Lower leg skin (tissue), 4 donors: Measurements from ENCODE around the gene OR2F1. TPM values are rescaled to one million over a fixed set of nuclear protein-coding genes. Genes with fewer than 3 reads are reported as not detected.

Experiments
- DNase-seq, 2 donors: peaks; one replicate each; pipeline ENCODE4 v3.0.0-alpha.2; 2019; ENCODE audit warnings: low spot score in 2 of 2
- H3K4me3 ChIP-seq: fragments of 200-600 bp; sonication (generic); 2 replicates; pipeline ENCODE4 v1.5.1; 2017; ENCODE audit warnings: mild to moderate bottlenecking, low read depth; ENCODE audit not compliant: poor library complexity, severe bottlenecking
- POLR2A ChIP-seq, 2 donors: fragments of 450-650 bp; IDR thresholded peaks; one replicate each; pipeline ENCODE4 v1.6.1; 2016 to 2017; ENCODE audit warnings: antibody characterized with exemption in 2 of 2, mild to moderate bottlenecking in 1 of 2, moderate library complexity in 1 of 2
- WGBS, 2 donors: methylation state at CpG; one replicate each; pipeline ENCODE4 v1.1.5; 2018; 5-methylcytosine and 5-hydroxymethylcytosine counted together
- intact Hi-C: fragments of 100-400 bp; cut with DNase I; formaldehyde crosslinking; loops from one replicate; pipeline ENCODE4 v1.15.0; 2023; ENCODE audit warnings: low total_unique reads
- total RNA-seq, 4 donors: library from RNA; depleted of rRNA; stranded (reverse); fragments of >200 nt; gene quantifications; one replicate each; pipeline ENCODE4 v1.1.0, GENCODE V29; 2016
- TF ChIP-seq, protein P1 (sequence below), 3 donors: fragments of 450-650 bp; IDR thresholded peaks; one replicate each; pipeline ENCODE4 v1.5.1; 2016; ENCODE audit warnings: antibody characterized with exemption in 3 of 3, mild to moderate bottlenecking in 3 of 3, moderate library complexity in 2 of 3

OR2F1 gene
- total RNA-seq, 4 donors from 2014 or later, result not detected

DNA sequence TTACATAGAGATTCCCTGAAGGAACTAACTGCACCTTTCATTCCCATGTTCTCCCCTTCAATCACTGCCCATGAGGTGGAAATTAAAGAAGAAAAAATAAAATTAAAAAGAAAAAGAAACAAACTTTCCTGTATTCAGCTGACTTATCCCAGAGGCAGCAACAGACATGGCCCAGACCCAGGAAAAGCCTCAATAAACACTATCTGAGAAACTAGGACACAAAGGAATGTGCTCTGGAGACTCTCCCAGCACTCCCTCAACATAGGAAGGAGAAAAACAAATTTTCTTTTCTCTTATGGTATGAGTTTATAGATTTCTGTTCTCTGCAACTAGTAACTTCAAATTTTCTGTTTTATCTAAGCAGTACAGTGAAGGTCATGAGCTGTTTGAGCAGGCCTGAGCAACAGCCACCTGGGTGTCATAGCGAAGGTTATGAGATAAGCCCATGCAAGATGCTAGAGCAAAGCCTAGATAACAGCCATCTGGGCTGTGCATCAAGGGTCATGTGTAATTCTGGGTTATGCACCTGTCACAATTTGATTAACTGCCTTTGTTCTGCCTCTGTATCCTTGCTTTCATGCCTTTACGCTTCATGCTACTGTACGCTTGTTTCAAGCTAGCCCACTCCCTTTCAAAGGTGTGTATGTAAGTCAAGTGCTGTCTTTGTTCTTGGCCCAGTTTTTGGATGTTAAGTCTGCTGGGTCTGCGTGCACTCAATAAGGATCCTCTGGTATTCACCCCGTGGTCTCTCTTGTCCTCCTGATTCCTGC, 34.5 kb downstream of the OR2F1 start:
- TF ChIP-seq, protein P1, sequence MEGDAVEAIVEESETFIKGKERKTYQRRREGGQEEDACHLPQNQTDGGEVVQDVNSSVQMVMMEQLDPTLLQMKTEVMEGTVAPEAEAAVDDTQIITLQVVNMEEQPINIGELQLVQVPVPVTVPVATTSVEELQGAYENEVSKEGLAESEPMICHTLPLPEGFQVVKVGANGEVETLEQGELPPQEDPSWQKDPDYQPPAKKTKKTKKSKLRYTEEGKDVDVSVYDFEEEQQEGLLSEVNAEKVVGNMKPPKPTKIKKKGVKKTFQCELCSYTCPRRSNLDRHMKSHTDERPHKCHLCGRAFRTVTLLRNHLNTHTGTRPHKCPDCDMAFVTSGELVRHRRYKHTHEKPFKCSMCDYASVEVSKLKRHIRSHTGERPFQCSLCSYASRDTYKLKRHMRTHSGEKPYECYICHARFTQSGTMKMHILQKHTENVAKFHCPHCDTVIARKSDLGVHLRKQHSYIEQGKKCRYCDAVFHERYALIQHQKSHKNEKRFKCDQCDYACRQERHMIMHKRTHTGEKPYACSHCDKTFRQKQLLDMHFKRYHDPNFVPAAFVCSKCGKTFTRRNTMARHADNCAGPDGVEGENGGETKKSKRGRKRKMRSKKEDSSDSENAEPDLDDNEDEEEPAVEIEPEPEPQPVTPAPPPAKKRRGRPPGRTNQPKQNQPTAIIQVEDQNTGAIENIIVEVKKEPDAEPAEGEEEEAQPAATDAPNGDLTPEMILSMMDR (IDR thresholded peaks at IDR 0.05), result no peak
- no peak for TF ChIP-seq POLR2A (IDR thresholded peaks at IDR 0.05)
- 91 to 98% methylated on average over 5 of the region's 5 CpGs for WGBS, 2 donors
- intact Hi-C loops, result no loop called here
- no peak for DNase-seq
- no peak overlapping the region for H3K4me3 ChIP-seq

DNA sequence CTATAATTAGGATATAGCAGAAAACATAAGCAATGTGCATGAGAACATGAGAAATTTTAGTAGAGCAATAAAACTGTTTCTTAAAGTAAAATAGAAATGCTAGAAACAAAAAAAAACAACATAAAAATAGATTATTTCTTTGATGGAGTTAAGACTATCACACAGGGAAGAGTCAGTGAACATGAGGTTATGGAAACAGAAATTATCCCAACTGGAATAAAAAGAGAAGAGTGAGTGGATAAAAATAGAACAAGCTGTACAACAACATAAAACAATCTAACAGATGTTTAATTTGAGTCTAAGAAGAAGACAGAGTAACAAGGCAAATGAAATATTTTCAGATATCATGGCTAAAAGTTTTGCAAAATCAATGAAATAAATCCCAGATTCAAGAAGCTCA, 38.0 kb downstream of the OR2F1 start:
- no peak for DNase-seq
- intact Hi-C loops, result no loop called here
- H3K4me3 ChIP-seq, result no peak overlapping the region
- TF ChIP-seq, protein P1 (IDR thresholded peaks at IDR 0.05), result no peak
- no peak for TF ChIP-seq POLR2A (IDR thresholded peaks at IDR 0.05)

DNA sequence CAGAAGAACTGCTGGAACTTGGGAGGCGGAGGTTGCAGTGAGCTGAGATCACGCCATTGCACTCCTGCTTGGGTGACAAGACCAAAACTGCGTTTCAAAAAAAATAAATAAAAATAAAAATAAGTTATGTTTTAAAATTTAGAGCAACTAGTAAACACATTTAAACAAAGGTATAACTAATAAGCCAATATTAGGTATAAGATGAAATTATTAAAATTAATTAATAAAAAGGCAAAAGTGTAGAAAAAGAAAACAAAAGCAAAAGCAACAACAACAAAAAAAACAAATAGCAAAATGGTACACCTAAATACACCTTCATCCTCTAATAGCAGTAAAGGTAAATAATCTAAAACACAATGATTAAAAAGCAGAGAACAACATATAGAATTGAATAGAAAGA, 39.3 kb downstream of the OR2F1 start:
- no peak for DNase-seq
- TF ChIP-seq, protein P1 (IDR thresholded peaks at IDR 0.05), result no peak
- no peak for TF ChIP-seq POLR2A (IDR thresholded peaks at IDR 0.05)
- intact Hi-C loops, result no loop called here
- WGBS, 2 donors, result 95% methylated on average over 3 of the region's 3 CpGs
- no peak overlapping the region for H3K4me3 ChIP-seq

DNA sequence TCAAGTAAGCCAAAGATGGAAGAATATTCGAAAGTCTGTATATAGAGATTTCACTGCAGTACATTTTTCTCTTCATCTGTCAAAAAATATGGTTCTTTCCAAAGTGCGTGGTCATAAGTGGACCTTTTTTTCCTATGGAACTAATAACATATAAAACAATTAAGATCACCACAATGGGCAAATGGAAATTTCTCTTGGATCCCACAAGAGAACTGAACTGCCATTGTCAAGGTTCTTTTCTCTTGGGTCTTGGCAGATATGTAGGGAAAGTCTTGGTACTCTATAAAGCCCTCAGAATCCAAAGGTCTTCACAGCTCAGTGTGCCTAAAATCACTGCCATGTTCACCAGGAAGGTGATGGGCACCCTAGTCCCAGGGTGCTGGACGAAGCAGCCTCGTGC, 45.4 kb downstream of the OR2F1 start, which contains the start of gene OR6B1:
OR6B1 (plus strand) TSS at position 301 of the 400 bp plus-strand sequence. CDS start 3,677 bp downstream, outside the sequence.
- 81 to 86% methylated on average over 4 of the region's 4 CpGs for WGBS, 2 donors
- intact Hi-C loops, result no loop called here
- DNase-seq, result no peak
- no peak within 1 kb of the TSS for H3K4me3 ChIP-seq
- TF ChIP-seq, protein P1 (IDR thresholded peaks at IDR 0.05), result no peak
- no peak for TF ChIP-seq POLR2A (IDR thresholded peaks at IDR 0.05)

DNA sequence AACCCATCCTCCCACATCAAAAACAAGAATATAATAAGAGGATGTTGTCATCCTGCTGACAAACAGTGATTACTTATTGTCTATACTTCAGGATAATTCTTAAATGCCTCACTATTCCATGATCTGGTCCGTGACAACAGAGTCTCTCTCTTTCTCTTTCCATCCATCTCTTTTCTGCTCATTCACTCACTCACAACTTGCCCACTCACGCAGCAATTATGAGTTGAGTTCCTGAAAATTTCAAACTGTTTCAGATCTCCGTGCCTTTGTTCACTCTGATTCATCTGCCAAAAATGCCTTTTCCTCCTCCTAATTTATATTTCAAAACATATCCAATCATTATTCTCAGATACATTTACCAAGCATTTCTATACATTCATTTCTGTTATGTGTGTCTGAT, 46.9 kb downstream of the OR2F1 start:
- 54 to 57% methylated on average over 3 of the region's 3 CpGs for WGBS, 2 donors
- intact Hi-C loops, result no loop called here
- no peak overlapping the region for H3K4me3 ChIP-seq
- TF ChIP-seq, protein P1 (IDR thresholded peaks at IDR 0.05), result no peak
- TF ChIP-seq POLR2A (IDR thresholded peaks at IDR 0.05), result no peak
- no peak for DNase-seq

DNA sequence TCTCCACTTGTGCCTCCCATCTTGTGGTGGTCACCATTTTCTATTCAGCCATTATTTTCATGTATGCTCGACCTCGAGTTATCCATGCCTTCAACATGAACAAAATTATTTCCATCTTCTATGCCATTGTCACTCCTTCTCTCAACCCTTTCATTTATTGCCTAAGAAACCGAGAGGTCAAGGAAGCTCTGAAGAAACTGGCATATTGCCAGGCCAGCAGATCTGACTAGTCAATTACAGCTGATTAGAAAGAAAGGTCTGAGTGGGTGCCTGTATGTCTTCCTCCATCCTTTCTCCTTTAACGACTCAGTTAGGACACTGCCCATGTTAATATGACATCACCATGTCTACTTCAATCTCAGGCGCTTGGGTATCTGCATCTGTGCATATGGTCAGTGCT, 50.1 kb downstream of the OR2F1 start:
- no peak overlapping the region for H3K4me3 ChIP-seq
- TF ChIP-seq, protein P1 (IDR thresholded peaks at IDR 0.05), result no peak
- no peak for TF ChIP-seq POLR2A (IDR thresholded peaks at IDR 0.05)
- intact Hi-C loops, result no loop called here
- no peak for DNase-seq
- WGBS, 2 donors, result 78 to 81% methylated on average over 5 of the region's 5 CpGs
